ENCODE data around the gene C3orf22. TPM values are rescaled to one million over a fixed set of nuclear protein-coding genes. Genes with fewer than 3 reads are reported as not detected.

The C3orf22 gene
- polyA plus RNA-seq, 3 donors = not detected

DNA sequence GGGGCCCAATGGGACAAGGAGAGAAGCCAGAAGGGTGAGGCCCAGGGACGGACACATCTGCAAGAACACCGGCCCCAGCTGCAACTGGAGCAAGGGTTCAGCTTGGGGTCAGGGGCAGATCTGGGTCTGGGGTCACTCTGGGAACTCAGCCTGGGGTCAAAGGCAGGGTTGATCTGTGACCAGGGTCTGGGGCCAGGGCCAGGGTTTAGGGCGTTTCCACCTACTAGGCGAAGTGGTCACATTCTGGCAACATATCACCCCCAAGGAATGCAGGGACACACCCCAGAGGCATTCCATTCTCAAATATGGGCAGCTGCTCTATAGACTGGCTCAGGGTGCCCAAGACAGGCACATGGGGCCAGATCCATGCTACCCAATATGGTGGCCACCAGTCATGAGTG, 50.2 kb downstream of the C3orf22 start:
- TF ChIP-seq, protein P1, sequence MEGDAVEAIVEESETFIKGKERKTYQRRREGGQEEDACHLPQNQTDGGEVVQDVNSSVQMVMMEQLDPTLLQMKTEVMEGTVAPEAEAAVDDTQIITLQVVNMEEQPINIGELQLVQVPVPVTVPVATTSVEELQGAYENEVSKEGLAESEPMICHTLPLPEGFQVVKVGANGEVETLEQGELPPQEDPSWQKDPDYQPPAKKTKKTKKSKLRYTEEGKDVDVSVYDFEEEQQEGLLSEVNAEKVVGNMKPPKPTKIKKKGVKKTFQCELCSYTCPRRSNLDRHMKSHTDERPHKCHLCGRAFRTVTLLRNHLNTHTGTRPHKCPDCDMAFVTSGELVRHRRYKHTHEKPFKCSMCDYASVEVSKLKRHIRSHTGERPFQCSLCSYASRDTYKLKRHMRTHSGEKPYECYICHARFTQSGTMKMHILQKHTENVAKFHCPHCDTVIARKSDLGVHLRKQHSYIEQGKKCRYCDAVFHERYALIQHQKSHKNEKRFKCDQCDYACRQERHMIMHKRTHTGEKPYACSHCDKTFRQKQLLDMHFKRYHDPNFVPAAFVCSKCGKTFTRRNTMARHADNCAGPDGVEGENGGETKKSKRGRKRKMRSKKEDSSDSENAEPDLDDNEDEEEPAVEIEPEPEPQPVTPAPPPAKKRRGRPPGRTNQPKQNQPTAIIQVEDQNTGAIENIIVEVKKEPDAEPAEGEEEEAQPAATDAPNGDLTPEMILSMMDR (IDR thresholded peaks at IDR 0.05) = no peak
- Histone ChIP-seq H3K9ac (ENCODE audit: insufficient read depth, low read length, poor library complexity, severe bottlenecking) (no peak overlapping the region), H3K4me3 (replicated peaks in 1 of 3; ENCODE audit: low read depth in 2 of 3, low read length in 3 of 3) (no peak overlapping the region), H3K36me3 (replicated peaks in 1 of 2; ENCODE audit: control insufficient read depth in 1 of 2, insufficient read depth in 2 of 2, low read length in 2 of 2) (no peaks in the 10 kb centered on the region), H2AFZ (ENCODE audit: insufficient read depth, low read depth, low read length, poor library complexity, severe bottlenecking) (no peak overlapping the region), H3K79me2 (ENCODE audit: insufficient read depth, low read length) (no peaks in the 10 kb centered on the region), H3K27me3 (ENCODE audit: control insufficient read depth in 2 of 2, insufficient read depth in 2 of 2, low read length in 2 of 2) (no peaks in the 10 kb centered on the region), H3K4me2 (replicated peaks; ENCODE audit: extremely low read depth, low read length, poor library complexity, severe bottlenecking) (no peak overlapping the region), H3K9me3 (replicated peaks in 1 of 2; ENCODE audit: control insufficient read depth in 1 of 2, insufficient read depth in 1 of 2, low read length in 2 of 2) (no peaks in the 10 kb centered on the region), H4K20me1 (ENCODE audit: insufficient read depth, low read length) (no peaks in the 10 kb centered on the region), H3K4me1 (ENCODE audit: control insufficient read depth in 1 of 2, insufficient read depth in 2 of 2, low read length in 2 of 2) (no peaks in the 10 kb centered on the region), H3K27ac (ENCODE audit: low read depth in 1 of 2, low read length in 2 of 2) (no peak overlapping the region)
- no peak for DNase-seq
- Mint-ChIP-seq H3K4me3 (no peak overlapping the region), H3K4me1 (no peaks in the 10 kb centered on the region), H3K36me3 (no peaks in the 10 kb centered on the region), H3K27me3 (ENCODE audit: low read depth in 3 of 3) (peaks cover 5 to 6% (median 5%) of the 10 kb centered on the region in 3 donors), H3K27ac (no peak overlapping the region), H3K9me3 (no peaks in the 10 kb centered on the region)
- 94% methylated on average over 4 of the region's 4 CpGs for whole genome bisulfite sequencing (ENCODE audit: insufficient coverage)
- intact Hi-C loops (cut with micrococcal nuclease) = no loop called here

DNA sequence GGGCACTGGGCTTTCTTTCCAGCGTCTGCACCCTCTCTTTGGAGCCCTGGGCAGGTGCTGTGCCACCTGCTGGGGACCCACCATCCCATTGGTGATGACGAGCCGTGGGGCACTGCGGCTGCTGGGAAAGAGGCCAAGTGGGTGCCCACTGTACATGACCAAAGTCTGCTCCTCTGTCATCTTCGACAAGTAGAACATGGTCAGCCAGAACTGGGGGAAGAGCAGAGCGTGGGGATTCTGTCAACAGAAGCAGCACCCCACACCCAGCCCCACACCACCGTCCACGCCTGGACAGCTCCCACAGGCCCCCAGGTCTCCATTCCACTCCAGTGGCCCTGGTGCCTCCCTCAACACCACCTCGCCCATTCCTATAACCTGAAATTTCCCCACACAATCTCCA, 50.8 kb downstream of the C3orf22 start:
- no peak overlapping the region for H3K4me2 ChIP-seq (replicated peaks; ENCODE audit: extremely low read depth, low read length, poor library complexity, severe bottlenecking)

More for the DNA sequence above, 50.8 kb downstream of the C3orf22 start:
- no peaks in the 10 kb centered on the region for H3K4me1 Mint-ChIP-seq
- Histone ChIP-seq H3K36me3 (replicated peaks in 1 of 2; ENCODE audit: control insufficient read depth in 1 of 2, insufficient read depth in 2 of 2, low read length in 2 of 2) (no peaks in the 10 kb centered on the region), H3K79me2 (ENCODE audit: insufficient read depth, low read length) (no peaks in the 10 kb centered on the region), H3K4me3 (replicated peaks in 1 of 3; ENCODE audit: low read depth in 2 of 3, low read length in 3 of 3) (no peak overlapping the region), H3K9me3 (replicated peaks in 1 of 2; ENCODE audit: control insufficient read depth in 1 of 2, insufficient read depth in 1 of 2, low read length in 2 of 2) (no peaks in the 10 kb centered on the region), H4K20me1 (ENCODE audit: insufficient read depth, low read length) (no peaks in the 10 kb centered on the region), H3K9ac (ENCODE audit: insufficient read depth, low read length, poor library complexity, severe bottlenecking) (no peak overlapping the region), H3K27ac (ENCODE audit: low read depth in 1 of 2, low read length in 2 of 2) (no peak overlapping the region), H3K4me1 (ENCODE audit: control insufficient read depth in 1 of 2, insufficient read depth in 2 of 2, low read length in 2 of 2) (no peaks in the 10 kb centered on the region), H3K27me3 (ENCODE audit: control insufficient read depth in 2 of 2, insufficient read depth in 2 of 2, low read length in 2 of 2) (no peaks in the 10 kb centered on the region), H2AFZ (ENCODE audit: insufficient read depth, low read depth, low read length, poor library complexity, severe bottlenecking) (no peak overlapping the region)
- intact Hi-C loops (cut with micrococcal nuclease) = no loop called here
- H3K27me3 Mint-ChIP-seq (ENCODE audit: low read depth in 3 of 3) = peaks cover 5 to 6% (median 5%) of the 10 kb centered on the region in 3 donors
- no peaks in the 10 kb centered on the region for H3K36me3 Mint-ChIP-seq
- DNase-seq = no peak
- H3K9me3 Mint-ChIP-seq = no peaks in the 10 kb centered on the region
- WGBS (ENCODE audit: insufficient coverage) = 92% methylated on average over 7 of the region's 9 CpGs
- H3K27ac Mint-ChIP-seq = no peak overlapping the region
- no peak overlapping the region for H3K4me3 Mint-ChIP-seq
- TF ChIP-seq, protein P1 (IDR thresholded peaks at IDR 0.05) = no peak
